HG02970 (cell line): Measurements from ENCODE around the gene SNX9.
"Not testable (repeated sequence)": the region's sequence is repeated elsewhere in the genome, so short reads cannot be mapped to it uniquely, and the experiment has no call there.

Source experiments
- ATAC-seq: cut with Tn5 transposase; IDR thresholded peaks from one replicate; pipeline ENCODE4 v1.9.1; 2021; ENCODE audit warnings: mild to moderate bottlenecking, moderate library complexity, moderate number of reproducible peaks; ENCODE audit not compliant: unreplicated experiment, low FRiP score

The SNX9 gene

GRCh38 chr6:157944983-157945931 lies 122.2 kb downstream of the SNX9 start:
- ATAC-seq = no peak

DNA sequence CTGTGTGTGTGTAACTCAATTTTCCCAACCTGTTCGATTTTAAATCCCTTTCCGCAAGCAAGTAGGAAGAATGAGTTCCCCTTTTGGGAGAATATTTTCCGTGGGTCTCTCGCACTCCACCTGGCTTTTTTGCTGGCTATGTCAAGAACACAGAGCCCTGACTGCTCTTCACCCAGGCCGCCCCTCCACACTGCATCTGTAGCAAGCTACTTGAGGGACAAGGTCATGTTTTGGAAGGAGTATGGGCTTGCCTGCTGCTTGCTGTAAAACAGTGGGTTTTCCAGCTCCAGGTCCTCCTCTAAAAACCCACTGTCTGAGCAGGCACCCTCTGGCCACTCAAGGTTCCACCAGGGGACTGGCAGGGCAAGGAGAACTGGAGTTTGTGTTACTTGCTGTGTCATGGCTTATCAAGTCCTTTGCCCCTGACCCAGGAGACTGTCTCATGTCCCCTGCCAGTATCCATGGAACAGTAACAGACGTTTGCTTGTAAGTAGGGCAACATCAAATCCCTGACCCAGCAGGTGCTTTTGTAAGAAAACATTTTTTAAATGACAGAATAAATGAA lies 123.1 kb downstream of the SNX9 start:
- ATAC-seq = no peak

GRCh38 chr6:157946865-157947532 lies 124.0 kb downstream of the SNX9 start:
- no peak for ATAC-seq

DNA sequence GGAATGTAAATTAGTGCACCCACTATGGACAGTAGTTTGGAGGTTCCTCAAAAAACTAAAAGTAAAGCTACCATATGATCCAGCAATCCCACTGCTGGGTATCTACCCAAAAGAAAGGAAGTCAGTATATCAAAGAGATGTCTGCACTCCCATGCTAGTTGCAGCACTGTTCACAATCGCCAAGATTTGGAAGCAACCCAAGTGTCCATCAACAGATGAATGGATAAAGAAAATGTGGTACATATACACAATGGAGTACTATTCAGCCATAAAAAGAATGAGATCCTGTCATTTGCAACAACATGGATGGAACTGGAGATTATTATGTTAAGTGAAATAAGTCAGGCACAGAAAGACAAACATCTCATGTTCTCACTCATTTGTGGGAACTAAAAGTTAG lies 127.9 kb downstream of the SNX9 start:
- ATAC-seq = not testable (repeated sequence)

DNA sequence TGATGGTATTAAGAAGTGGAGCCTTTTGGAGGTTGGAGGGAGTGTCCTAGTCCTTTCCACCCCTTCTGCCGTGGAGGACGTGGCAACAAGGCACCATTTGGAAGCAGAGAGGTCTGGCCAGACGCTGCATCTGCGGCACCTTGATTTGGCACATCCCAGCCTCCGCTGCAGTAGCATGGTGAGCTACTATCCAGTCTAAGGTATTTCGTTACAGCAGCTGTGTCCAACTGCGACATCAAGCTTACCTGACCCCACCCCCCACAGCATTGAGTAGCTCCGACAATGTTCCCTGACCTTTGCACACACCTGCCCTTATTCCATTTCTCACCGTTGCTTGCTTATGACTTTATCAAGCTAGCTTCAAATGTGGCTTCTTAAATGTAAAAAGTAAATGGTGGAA lies 128.8 kb downstream of the SNX9 start:
- no peak for ATAC-seq

DNA sequence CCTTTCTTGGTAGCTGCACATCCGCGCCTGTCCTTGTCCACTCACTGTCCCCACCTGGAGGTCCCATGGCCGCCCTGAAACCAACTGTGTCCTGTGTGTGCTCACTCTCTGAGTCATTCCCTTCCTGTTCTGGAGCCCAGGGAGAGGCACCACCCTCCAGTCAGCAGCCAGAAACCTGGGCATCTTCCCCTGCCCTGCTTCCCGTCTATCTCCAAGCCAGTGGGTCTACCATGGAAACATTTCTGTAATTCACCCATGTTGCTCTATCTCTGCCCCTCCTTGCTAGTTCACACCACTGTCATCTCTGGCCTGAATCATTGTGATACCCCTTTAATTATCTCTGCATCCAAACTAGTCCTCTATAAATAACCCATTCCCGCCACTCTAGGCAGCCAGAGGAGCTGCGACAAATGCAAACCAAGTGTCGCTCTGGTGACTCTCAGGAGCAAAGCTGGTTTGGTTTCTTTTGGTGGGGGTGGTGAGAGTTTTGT lies 129.9 kb downstream of the SNX9 start:
- no peak for ATAC-seq

- ATAC-seq = no peak
Observed at GRCh38 chr6:157953580-157954091, 130.6 kb downstream of the SNX9 start.

DNA sequence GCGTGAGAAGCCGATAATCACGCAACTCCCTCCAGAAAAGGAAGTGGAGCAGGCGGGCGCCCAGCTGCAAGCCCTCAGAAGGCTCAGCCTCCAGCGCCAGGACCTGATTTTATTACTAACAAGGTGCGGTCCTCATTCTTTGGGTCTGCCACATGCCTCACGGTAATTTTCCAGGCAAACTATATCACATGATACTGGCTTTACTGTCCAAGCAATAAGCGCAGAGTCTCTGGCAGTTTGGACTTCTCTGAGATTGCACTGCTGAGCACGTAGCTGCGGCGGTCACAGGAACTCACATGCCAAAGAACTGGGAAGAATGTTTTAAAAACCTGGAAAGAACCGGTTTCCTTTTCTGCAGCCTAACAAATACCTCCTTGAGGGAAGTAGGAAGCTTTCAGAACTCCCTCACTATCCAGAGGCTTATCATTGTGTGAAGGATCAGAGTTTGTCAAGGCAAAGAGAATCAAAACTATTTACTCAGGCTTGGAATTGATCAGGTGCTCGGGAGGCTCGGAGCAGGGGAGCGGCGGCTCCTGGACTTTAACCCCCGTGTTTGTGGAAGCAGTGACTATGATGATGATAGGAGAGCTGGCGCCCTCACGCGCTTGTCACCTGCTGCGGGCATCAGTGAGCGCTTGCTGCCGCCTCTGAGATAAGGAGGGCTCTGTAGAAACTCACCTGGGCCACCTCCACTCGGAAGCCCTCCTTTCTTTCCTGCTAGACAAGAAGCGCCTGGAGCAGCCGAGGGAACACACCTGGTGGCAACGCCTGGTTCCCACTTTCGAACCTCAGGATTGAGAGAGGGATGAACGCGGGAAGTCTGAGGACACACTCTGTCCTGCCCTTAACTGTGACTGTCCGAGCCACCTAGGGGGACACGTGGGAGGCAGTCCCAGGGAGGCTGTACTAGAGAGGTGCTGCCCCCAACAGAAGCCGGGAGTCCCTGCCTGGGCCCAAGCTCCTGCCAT lies 131.4 kb downstream of the SNX9 start:
- no peak for ATAC-seq

- no peak for ATAC-seq
Observed at GRCh38 chr6:157955675-157956074, 132.6 kb downstream of the SNX9 start.

GRCh38 chr6:157956171-157956730 lies 133.2 kb downstream of the SNX9 start:
- ATAC-seq = no peak

DNA sequence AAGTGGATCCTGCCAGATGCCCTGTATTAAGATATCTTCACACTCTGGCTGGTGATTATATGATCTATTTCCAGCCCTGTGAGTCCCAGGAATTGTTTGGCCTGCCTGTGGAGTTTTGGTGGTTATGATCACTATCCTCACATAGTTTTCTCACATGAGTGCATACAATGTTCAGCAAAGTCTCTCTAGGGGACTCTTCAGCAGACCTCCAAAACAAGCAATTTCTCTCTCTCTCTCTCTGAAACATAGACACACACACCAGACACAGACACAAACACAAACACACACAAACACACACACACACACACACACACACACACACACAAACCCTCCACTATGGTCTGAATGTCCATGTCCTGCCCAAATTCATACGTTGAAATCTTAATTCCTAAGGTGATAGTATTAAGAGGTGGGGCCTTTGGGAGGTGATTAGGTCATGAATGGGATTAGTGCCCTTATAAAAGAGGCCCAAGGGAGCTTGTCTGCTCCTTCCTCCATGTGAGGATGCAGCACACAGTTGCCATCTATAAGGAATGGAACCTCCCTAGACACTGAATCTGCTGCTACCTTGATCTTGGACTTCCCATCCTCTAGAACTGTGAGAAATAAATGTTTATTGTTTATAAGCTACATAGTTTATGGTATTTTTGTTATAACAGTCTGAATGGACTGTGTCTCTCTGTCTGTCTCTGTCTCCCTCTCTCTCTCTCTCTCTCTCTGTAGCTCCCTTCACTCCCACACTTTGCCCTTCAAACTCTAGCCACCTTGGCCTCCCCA lies 136.6 kb downstream of the SNX9 start:
- ATAC-seq = no peak

GRCh38 chr6:157961153-157961831 lies 138.2 kb downstream of the SNX9 start:
- no peak for ATAC-seq

- no peak for ATAC-seq
Observed at GRCh38 chr6:157961832-157962575, 139.0 kb downstream of the SNX9 start.

DNA sequence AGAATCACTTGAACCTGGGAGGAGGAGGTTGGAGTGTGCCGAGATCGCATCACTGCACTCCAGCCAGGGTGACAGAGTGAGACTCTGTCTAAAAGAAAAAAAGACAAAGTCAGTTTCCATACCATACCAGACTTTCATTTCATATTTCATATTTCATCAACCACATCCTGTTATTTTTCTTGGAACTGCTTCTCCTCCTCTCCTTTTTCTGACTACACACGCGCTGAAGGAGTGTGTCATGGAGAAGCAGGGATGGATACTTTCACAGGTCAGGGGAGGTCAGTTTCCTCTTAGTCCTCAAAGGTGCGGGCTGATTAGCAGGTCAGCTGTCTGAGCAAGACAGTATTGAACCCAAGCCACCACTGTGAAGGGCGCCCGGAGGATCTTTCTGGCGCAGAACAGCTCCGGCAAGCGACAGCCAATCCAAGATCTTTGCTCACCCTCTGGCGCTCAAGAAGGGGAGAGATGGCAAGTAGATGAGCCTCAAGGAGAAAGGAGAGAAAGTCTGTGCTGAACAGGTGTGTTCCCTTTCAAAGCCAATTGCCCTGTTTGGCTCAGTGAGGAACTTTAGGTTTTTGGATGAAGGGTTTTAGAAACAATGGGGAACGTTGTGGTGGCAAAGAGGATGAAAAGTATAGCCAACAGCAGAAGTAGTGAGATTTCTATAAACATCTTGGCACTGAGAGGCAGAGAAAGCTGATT lies 139.7 kb downstream of the SNX9 start:
- no peak for ATAC-seq

GRCh38 chr6:157964100-157964499 lies 141.1 kb downstream of the SNX9 start:
- no peak for ATAC-seq

DNA sequence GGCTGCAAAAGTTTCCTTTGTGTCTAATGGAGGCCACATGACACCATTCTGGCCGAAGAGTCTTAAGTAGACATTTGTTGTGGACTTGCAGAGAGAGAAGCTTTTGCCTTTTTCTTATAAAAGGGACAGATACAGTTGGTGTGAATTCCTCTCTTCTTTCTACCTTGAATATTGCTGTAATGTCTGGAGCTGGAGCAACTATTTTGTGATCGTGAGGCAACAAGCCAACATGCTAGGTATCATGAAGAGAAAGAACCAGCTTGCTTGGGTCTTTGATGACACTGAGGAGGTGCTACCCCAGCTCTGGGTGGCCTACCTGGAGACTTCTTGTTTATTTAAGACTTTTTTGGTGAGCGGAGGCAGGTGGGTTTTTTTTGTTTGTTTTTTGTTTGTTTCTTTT lies 142.3 kb downstream of the SNX9 start:
- no peak for ATAC-seq

- ATAC-seq = no peak
Observed at GRCh38 chr6:157966589-157966977, 143.5 kb downstream of the SNX9 start.
